Measurements from ENCODE around the gene IGSF23.
"Not testable (repeated sequence)": the region's sequence is repeated elsewhere in the genome, so short reads cannot be mapped to it uniquely, and the experiment has no call there.

Gene IGSF23

DNA sequence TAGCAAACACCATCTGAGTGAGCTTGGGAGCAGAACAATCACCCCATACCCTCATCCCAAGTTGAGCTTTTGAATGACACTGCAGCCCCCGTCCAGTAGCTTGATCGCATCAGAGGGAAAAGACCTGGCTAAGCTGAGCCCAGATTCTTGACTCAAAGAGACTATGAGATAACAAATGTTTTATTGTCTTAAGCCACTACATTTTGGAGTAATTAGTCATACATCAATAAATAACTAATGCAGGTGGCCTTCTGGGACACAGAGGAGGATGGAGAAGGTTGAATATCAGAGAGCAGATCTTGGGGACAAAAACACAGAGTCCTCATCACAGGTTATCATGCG, 24.6 kb upstream of the IGSF23 start:
- DNase-seq, result no peak

DNA sequence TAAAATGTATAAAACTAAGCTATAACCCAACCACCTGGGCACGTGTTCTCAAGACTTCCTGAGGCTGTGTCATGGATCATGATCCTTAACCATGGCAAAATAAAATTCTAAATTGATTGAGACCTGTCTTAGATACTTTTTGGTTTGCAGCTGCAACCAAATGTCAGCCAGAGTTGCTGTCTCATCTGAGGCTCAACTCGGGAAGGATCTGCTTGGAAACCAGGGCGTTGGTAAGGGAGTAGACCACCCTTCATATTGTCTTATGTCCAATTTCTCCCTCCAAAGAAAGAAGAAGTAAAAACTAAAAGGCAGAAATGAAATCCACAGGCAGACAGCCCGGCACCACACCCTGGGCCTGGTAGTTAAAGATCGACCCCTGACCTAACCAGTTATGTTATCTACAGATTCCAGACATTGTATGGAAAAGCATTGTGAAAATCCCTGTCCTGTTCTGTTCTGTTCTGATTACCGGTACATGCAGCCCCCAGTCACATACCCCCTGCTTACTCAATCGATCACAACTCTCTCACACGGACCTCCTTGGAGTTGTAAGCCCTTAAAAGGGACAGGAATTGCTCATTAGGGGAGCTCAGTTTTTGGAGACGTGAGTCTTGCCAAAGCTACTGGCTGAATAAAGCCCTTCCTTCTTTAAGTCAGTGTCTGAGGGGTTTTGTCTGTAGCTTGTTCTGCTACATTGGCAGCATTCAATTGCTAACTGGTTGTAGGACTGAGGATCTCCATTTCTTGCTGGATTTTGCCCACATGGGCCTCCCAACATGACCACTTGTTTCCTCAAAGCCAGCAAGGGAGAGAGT, 22.9 kb upstream of the IGSF23 start:
- no peak for DNase-seq

DNA sequence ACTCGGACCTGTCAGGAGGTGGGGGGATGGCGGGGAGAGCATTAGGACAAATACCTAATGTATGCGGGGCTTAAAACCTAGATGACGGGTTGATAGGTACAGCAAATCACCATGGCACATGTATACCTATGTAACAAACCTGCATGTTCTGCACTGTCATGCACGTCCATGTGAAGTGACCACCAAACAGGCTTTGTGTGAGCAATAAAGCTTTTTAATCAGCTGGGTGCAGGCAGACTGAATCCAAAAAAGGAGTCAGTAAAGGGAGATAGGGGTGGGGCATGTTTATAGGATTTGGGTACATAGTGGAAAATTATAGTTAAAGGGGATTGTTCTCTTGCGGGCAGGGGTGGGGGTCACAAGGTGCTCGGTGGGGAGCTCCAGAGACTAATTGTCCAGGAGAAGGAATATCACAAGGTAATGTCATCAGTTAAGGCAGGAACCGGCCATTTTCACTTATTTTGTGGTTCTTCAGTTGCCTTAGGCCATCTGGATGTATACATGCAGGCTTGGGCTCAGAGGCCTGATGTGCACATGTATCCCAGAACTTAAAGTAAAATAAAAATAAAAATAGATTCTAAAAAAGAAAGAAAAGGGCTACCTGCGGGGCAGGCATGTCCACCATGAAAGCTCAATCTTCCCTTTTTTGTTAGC, 21.9 kb upstream of the IGSF23 start:
- not testable (repeated sequence) for DNase-seq

DNA sequence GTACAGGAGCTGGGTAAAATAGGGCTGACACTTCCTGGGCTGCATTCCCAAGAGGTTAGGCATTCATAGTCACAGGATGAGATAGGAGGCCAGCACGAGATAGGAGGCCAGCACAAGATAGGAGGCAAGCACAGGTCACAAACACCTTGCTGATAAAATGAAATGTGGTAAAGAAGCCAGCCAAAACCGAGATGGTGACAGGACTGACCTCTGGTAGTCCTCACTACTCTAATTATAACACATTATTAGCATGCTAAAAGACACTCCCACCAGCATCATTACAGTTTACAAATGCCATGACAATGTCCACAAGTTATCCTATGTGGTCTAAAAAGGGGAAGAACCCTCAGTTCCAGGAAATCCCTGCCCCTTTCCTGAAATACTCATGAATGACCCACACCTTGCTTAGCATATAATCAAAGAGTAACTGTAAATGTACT, 20.9 kb upstream of the IGSF23 start:
- no peak for DNase-seq

DNA sequence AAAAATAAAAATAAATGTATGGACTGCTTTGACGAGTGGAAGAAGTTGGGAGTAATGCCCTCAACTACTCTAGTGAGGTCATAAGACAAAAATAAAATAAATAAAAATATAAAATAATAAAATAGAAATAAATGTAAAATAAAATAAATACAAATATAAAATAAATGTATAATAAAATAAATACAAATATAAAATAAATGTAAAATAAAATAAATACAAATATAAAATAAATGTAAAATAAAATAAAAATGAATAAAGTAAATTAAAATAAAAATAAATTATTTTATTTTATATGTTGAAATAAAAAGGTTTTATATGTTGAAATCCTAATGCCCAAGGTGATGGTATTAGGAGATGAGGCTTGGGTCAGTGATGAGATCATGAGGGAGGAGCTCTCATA, 20.1 kb upstream of the IGSF23 start:
- no peak for DNase-seq

DNA sequence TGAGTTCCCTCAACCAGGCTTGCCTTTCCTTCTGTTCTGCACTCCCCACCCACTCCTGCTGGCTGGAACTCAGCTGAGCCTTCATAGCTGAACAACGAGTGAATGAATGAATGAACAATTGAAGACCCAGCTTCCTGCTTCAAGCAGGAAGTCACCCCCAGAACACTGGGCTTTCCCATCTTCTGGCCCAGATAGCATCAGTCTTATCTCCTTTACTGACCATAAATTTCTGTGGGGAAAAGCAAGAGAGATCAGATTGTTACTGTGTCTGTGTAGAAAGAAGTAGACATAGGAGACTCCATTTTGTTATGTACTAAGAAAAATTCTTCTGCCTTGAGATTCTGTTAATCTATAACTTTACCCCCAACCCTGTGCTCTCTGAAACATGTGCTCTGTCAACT, 19.5 kb upstream of the IGSF23 start:
- DNase-seq, result not testable (repeated sequence)

DNA sequence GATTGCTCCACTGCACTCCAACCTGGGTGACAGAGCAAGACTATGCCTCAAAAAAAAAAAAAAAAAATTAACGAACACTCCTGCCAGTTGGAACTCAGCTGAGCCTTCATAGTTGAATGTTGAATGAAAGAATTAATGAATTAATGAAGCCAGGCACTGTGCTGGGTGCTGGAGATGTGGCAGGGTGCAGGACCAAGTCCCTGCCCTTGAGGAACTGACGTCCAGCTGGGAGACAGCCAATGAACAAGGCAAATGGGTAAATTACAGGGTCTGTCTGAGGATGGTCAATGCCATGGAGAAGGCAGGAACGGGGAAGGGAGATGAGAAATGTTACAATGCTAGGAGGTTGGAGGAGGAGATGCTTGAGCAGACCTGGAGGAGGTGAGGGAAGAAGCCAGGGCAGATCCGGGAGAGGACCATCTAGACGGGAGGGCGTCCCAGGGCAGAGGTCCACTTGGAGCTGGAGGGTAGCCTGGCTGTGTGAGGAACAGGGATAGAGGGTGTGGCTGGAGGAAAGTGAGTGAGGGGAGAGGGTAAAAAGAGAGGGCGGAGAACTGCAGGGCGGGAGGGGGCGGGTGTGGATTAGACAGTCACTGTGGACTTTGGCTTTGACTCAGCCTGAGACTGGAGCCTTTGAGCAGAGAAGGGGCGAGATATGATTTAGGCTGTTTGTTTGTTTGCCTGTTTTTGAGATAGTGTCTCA, 16.8 kb upstream of the IGSF23 start:
- no peak for DNase-seq

DNA sequence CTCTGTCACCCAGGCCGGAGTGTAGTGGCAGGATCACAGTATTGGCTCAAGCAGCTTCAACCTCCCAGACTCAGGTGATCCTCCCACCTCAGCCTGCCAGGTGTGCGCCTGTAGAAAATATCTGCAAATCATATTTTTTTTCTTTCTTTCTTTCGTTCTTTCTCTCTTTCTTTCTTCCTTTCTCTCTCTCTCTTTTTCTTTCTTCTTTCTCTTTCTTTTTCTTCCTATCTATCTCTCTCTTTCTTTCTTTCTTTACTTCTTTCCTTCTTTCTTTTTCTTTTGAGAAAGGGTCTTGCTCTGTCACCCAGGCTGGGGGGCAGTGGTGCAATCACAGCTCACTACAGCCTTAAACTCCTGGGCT, 16.3 kb upstream of the IGSF23 start:
- DNase-seq, result no peak

DNA sequence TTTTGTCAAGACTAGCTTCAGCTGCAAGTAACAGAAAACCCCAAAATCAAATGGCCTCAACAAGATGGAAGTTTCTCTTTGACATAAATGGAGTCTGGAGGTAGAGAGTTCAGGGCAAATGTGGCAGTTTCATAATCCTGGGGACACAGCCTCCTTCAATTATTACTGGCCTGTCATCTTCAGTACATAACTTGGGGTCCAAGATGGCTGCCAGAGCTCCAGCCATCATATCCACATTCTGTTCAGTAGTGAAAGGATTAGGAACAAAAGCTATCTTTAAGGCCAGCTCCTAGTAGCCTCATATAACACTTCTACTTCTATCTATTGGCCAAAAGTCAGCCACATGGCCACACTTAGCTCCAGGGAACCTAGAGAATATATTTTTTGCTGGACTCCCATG, 15.0 kb upstream of the IGSF23 start:
- DNase-seq, result no peak

DNA sequence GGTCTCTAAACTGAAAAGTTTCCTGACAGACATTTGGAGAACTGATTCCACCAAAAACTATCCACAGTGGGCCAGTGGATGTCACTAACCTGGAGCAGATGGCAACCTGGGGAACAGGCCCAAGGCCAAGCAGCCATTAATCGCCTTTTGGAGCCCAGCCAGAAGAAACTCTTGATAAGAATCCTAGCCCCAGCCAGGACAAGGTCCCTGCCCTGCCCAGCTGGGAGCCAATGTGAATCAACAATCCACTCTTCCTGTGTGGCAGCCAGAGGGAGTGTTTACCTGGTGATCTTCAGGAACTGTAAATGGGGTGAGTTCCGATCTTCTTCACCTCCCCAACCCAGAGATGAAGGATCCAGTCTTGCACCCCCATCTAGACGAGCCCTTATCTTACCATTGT, 14.5 kb upstream of the IGSF23 start:
- no peak for DNase-seq

DNA sequence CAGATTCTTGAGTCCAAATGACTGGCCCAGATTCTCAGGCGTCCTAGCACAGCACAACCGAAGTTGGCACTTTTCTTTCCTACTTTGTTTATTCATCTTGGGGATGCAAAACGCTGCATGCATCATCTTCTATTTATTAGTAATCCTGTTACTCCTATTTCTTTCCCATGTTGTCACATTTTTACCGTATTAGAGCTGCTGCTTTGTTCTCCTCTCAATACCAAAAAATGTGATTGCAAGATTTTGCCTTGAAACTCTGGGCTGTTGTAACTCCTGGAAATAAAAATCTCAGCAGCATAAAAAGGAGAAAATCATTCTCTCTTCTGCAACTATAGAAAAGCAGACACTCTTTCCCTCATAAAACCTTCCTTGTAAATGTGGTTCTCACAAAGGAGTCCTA, 12.9 kb upstream of the IGSF23 start:
- DNase-seq, result no peak

DNA sequence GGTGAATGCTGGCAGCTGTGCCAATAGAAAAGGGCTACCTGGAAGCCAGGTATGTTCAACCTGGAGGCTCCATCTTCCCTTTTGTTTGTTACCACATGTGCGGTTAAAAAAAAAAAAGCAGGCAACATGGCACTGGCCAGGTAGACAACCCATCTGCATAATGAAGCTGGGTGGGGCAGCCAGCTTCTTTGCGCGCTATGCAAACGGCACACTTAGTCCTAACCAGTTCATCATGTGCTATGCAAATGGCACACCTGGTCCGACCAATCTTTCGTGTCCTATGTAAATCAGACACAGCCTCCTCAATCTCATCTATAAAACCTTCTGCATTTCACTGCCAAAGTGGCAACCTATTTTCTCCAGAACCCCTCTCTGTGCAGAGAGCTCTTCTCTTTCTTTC, 11.3 kb upstream of the IGSF23 start:
- DNase-seq, result no peak

DNA sequence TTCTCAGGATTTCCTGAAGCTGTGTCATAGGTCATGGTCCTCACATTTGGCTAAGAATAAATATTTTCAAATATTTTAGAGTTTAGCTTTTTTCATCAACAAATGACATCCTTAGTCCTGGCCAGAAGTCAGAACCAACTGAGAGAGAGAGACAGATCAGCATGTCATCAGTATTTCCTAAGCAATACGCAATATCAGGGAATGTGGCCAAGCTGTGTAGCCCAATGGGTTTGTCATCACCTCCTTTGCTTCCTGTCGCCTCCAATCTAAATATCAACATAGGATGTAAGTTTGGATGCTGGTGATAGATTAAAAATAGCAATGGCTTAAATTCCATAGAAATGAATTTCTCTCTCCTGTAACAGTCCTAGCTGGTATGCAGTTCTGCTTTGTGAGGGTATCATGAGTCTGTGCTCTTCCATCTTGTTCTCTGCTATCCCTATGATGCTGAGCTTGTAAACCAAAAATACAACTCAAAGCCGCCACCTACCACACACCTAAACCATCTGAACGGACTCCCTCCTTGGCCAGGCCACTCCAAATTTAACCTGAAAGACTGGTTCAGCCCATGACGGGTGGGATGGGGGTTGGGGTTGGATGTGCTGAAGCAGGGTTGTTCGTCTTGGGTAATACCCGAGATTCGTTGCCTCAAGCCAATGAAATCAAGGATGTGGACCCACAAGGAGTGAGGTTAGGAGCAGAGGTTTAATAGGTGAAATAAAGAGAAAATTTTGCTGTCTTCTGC, 10.0 kb upstream of the IGSF23 start:
- peak; percentile 96 for DNase-seq

DNA sequence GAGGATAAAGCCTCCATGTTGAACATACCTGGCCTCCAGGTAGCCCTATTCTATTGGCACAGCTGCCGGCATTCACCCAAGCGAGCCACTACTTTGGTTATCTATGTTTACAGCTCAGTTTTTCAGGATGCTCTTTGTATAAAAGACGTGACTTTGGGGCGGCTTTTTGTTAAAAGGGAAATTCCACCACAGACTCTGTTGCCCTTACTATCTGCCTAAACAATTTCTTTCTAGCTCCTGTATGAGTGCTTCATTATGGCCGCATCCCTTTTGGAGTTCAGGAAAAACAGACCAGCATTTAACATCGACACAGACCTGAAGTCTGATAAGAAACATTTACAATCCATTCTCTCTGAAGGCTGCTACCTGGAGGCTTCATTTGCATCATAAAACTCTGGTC, 9.1 kb upstream of the IGSF23 start:
- DNase-seq, result no peak

DNA sequence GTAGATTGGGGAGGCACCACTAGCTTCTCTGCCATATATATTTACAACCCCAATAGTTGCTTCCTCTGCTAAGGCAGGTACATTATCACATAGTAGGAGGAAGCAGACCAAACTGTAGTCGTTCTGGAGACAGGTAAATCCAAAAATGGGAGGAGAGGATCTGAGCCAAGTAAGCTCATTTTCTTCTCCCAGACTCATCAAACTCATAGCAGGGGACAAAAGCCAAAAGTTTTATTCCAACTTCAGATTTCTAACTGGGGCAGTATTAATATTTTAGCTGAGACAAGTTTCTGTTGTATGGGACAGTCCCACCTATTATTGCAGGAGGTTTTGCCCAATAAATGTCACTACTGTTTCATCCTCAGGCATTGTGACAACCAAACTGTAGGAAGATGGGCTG, 7.8 kb upstream of the IGSF23 start:
- no peak for DNase-seq

DNA sequence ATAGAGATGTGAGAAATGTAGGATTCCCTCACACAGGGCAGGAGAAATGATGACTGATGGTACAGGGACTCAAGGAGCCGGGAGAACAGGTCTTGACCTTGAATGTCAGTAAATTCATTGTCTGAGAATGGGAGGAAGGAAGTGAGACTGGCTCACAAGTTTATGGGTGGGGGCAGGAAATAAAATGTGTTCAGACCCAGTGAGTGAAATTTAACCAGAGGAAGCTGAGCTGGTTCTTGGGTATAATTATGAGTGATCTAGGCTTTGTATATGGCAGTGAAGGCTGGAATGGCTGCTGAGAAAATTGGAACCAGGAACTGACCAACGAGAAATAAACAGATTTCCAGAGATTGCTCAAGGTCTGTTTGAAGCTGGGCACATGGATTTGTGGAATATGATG, 6.3 kb upstream of the IGSF23 start:
- DNase-seq, result peak; percentile 48

DNA sequence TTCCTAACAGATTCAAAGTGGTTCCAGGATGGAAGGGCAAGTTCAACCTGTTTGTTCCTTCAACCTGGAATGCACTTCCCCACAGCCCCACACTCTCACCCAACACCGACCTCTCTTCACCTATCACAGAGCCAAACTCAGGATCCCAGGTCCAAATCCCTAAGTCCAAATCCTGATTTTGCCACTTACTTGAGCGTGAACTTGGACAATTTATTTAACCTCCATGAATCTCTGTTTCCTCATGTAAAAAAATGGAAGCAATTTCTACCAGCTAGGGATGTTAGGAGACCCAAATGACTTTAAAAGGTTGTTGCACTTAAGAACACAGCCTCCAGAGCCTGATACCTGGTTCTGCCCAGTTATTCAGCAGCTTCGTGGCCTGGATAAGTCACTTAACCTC, 5.4 kb upstream of the IGSF23 start:
- no peak for DNase-seq

DNA sequence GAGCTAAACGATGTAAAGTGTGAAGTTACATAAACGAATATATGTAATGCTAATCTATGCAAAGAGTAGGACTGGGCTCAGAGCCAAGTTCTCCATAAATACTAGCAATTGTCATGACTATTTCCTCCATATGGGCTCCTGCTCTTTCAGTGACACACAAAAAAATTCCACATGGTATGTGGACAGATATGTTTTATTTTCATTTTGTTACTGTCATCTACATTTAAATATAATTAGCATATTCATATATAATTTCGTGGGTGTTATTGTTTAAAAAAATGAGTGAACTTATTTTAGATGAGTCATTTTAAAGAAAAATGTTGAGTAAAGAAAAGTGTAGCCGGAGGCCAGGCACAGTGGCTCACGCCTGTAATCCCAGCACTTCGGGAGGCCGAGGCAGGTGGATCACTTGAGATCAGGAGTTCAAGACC, 5.0 kb upstream of the IGSF23 start:
- peak; percentile 83 for DNase-seq

DNA sequence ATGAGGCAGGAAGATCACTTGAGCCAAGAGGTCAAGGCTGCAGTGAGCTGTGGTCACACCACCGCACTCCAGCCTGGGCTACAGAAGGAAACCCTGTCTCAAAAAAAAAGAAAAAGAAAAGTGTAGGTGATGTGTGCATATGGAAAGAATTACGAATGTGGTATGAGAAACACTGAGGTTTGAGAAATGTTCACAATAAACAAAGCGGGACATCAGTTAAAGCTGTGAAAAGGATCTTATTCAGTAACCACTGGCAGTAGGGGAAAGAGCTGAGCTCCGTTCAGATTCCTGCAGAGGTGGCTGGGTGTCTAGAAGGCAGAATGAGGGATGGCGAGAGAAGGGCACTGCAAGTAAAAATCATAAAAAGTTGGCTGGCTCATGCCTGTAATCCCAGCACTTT, 4.1 kb upstream of the IGSF23 start:
- peak; percentile 55 for DNase-seq

DNA sequence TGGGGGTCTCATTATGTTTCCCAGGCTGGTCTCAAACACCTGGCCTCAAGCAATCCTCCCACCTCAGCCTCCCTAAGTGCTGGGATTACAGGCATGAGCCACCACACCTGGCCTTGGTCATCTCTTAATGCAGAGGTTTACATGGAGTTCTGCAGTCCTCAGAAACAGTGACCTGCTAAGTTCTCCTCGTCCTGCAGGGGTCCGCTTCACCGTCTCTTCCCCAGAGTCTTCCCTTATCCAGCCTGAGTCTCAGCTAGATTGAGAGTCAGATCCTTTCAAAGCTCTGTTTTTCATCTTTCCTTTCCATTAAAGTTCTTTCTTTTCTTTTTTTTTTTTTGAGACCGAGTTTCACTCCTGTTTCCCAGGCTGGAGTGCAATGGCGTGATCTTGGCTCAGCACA, 2.9 kb upstream of the IGSF23 start:
- not testable (repeated sequence) for DNase-seq

DNA sequence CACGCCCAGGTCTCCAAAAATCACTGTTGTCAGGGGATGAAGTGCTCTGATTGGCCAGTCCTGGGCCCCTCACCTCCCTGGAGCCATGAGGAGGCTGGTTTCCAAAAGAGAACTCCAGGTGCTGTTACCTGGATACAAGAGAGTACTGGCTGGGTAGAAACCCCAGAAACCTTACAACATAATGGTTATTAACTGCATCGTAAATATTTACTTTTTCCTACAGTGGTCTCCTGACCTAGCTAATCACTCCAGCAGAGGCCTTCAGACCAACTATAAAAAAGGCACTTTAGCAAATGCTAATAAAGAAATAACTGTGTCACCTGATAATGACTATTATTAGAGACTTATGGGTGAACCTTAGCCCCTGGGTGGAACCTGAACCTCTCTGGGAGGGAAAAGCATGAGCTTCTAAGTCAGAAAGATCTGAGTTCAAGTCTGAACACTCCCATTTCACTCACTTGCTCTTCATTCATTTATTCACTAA, 1.5 kb upstream of the IGSF23 start:
- no peak for DNase-seq

DNA sequence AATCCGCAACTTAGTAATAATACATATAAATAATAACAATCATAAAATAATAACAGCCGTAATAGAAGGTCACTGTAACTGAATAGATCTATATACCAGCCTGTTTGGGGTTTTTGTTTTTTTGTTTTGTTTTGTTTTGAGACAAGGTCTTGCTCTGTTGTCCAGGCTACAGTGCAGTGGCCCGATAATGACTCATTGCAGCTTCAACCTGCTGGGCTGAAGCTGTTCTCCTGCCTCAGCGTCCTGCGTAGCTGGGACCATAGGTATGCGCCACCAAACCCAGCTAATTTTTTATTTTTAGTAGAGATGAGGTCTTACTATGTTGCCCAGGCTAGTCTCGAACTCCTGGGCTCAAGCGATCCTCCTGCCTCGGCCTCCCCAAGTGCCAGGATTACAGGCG, 950 bp downstream of the IGSF23 start:
- DNase-seq, result no peak

DNA sequence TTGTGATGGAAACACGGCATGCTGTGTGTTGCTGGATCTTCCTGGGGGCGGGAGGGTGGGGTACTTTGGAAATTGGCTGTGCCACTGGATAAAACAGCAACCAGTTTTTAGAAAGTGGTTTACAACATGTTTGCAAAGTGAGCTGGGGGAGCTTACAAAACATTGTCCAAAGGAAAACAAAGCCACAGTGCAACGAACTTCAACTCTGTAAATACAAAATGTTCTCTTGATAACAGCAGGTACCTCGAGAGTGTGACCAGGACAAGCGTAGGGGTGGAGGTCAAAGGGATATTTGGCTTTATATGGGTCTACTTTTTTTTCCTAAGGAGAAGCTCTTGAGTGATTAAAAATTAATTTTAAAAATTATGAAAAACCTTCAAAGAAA, 2.5 kb downstream of the IGSF23 start:
- no peak for DNase-seq

All from fibroblast of upper back skin (primary cell).